A673 (cell line): Measurements from ENCODE around the gene CDK2AP2. TPM values are rescaled to one million over a fixed set of nuclear protein-coding genes. Genes with fewer than 3 reads are reported as not detected.
"Not testable (repeated sequence)": the region's sequence is repeated elsewhere in the genome, so short reads cannot be mapped to it uniquely, and the experiment has no call there.

Source experiments
- Bru-seq: library from RNA; stranded (reverse); fragments of 400-500 nt; gene quantifications from one replicate; lab custom pipeline; 2021; lab: Mats Ljungman, UMichigan
- BruChase-seq, 2 experiments: library from RNA; stranded (reverse); fragments of 400-500 nt; gene quantifications; one replicate each; lab custom pipeline; 2021; lab: Mats Ljungman, UMichigan
- BruUV-seq: library from RNA; stranded (reverse); fragments of 400-500 nt; replicated peaks from 2 replicates; lab custom pipeline; 2021; lab: Mats Ljungman, UMichigan
- CTCF ChIA-PET: fragments of 300-600 bp; sonication (Branson Sonifier 250); formaldehyde crosslinking; loops from one replicate; lab custom pipeline; 2022; ENCODE audit warnings: antibody characterized with exemption; lab: Charles Lee
- POLR2A ChIA-PET: fragments of 300-600 bp; sonication (Branson Sonifier 250); formaldehyde crosslinking; loops from one replicate; lab custom pipeline; 2022; ENCODE audit warnings: antibody characterized with exemption; ENCODE audit not compliant: low non-redundant PET; lab: Charles Lee
- DNase-seq: peaks from one replicate; pipeline ENCODE4 v3.0.0-alpha.2; 2015; ENCODE audit warnings: low spot score
- H3K27ac ChIP-seq: fragments of 200-600 bp; sonication (generic); 2 replicates; pipeline ENCODE4 v1.5.1; 2016; ENCODE audit warnings: mixed run types, low read depth, mild to moderate bottlenecking, mixed read lengths, antibody characterized with exemption, low read length; ENCODE audit not compliant: poor library complexity, severe bottlenecking
- H3K27me3 ChIP-seq: fragments of 200-600 bp; sonication (generic); replicated peaks from 2 replicates; pipeline ENCODE4 v1.6.1; 2017; ENCODE audit warnings: mixed run types, low read depth, mild to moderate bottlenecking, mixed read lengths, antibody characterized with exemption, low read length; ENCODE audit not compliant: insufficient read depth, poor library complexity
- H3K36me3 ChIP-seq: fragments of 200-600 bp; sonication (generic); 2 replicates; pipeline ENCODE4 v1.6.1; 2016; ENCODE audit warnings: mixed run types, mild to moderate bottlenecking, mixed read lengths, antibody characterized with exemption, low read length; ENCODE audit not compliant: insufficient read depth, poor library complexity, severe bottlenecking
- H3K4me1 ChIP-seq: fragments of 200-600 bp; sonication (generic); 2 replicates; pipeline ENCODE4 v1.6.1; 2017; ENCODE audit warnings: mixed run types, mild to moderate bottlenecking, mixed read lengths, antibody characterized with exemption, low read length; ENCODE audit not compliant: insufficient read depth, poor library complexity, severe bottlenecking
- H3K4me3 ChIP-seq: fragments of 200-600 bp; sonication (generic); 2 replicates; pipeline ENCODE4 v1.5.1; 2016; ENCODE audit warnings: low read depth, mixed run types, mild to moderate bottlenecking, mixed read lengths, low read length; ENCODE audit not compliant: poor library complexity, severe bottlenecking
- H3K9me3 ChIP-seq: fragments of 200-600 bp; sonication (generic); 2 replicates; pipeline ENCODE4 v1.6.1; 2016; ENCODE audit warnings: mixed run types, low read depth, mild to moderate bottlenecking, mixed read lengths, antibody characterized with exemption, low read length; ENCODE audit not compliant: poor library complexity, severe bottlenecking
- EZH2 ChIP-seq: fragments of 200-600 bp; sonication (generic); IDR thresholded peaks from 2 replicates; pipeline ENCODE4 v1.6.1; 2017; ENCODE audit warnings: borderline replicate concordance, low read depth, mild to moderate bottlenecking, mixed read lengths, antibody characterized with exemption, low read length; ENCODE audit not compliant: poor library complexity, severe bottlenecking
- intact Hi-C: fragments of 100-400 bp; cut with micrococcal nuclease; formaldehyde crosslinking; loops from one replicate; pipeline ENCODE4 v1.10.0; 2022; ENCODE audit not compliant: unreplicated experiment
- long read RNA-seq: library from polyadenylated mRNA; stranded (forward); transcript quantifications from one replicate; pipeline ENCODE4 v2.0.0, GENCODE V29; 2022
- total RNA-seq: library from RNA; stranded (reverse); gene quantifications from 2 replicates; pipeline ENCODE4 v1.2.3, GENCODE V29; 2021
- TF ChIP-seq, protein P1 (sequence below): fragments of 300-800, 200-600 bp; sonication (generic); conservative IDR thresholded peaks from 2 replicates; pipeline ENCODE4 v1.5.1; 2017; ENCODE audit warnings: low read depth, mild to moderate bottlenecking, antibody characterized with exemption, low read length, moderate library complexity, mixed read lengths

Gene CDK2AP2, protein sequence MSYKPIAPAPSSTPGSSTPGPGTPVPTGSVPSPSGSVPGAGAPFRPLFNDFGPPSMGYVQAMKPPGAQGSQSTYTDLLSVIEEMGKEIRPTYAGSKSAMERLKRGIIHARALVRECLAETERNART
- 48.1 and 51.3 TPM in 2 replicates for total RNA-seq
- Bru-seq, nascent RNA = percentile 63 among the genes with signal in this experiment
- percentile 66 among the genes with signal in this experiment for BruChase-seq, experiment 1, labeled RNA remaining after a 2-hour chase
- BruChase-seq, experiment 2, labeled RNA remaining after a 6-hour chase = percentile 79 among the genes with signal in this experiment
- long read RNA-seq, transcript CDK2AP2-201 (4 exons, 1,378 nt) = major isoform, 111 of 139 reads
- long read RNA-seq, transcript CDK2AP2-202 (3 exons, 1,692 nt) = minor isoform, 15 of 139 reads
- long read RNA-seq, partial matches to known transcripts = 0 of 139 reads
- long read RNA-seq, other reads (novel, unspliced or antisense) = 4 of 139 reads

DNA sequence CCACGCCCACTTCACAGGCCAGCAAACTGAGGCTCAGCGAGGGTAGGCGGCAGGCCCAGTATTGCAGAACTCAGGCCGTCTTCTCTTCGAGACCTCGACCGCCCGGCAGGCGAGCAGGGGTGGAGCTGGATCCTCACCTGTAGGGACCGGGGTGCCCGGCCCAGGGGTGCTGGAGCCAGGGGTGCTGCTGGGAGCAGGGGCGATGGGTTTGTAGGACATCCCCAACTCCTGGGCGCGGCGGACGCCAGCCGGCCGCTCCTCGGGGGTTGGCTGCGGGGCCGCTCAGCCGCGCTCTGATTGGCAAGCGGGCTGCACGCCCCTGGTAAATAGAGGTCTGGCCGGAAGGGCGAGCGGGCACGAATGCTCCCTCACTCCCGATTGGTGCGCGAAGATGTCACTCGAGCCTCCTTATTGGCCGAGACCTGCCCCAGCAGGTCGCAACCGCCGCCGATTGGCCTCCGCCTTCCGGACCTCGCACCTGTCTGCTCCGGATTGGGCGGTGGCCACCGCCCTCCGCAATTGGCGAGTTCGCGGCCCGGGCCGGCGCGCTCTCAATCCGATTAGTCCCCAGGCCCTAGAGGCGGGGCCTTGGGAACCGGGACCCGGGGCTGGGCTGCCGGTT, at the start of gene CDK2AP2:
CDK2AP2 (minus strand) TSS at position 299 of the 622 bp plus-strand sequence; CDS start at position 219, 80 bp downstream.
- intact Hi-C loops = loop anchor here (5.0 kb wide), 2 partner anchors 116 to 156 kb away; partner anchors contain the start of genes POLD4 and RAD9A
- CTCF ChIA-PET = interaction anchor here (0.6 kb wide), 1 partner anchor 106 kb away, joined by 4 read pairs; the partner anchor contains the start of gene PPP1CA

DNA sequence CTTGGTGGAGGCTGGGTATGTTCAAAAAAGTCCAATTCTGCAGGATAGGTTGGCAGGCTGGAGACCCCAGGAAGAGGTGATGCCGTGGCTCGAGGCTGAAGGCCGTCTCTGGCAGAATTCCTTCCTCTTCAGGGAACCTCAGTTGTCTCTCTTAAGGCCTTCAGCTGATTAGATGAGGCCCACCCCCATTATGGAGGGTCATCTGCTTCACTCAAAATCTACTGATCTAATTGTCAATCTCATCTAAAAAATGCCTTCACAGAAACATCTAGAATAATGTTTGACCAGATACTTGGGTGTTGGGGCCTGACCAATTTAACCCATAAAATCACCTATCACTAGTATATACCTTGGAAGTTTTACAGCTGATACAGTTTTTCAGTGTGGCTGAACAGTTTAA, 48.3 kb upstream of the CDK2AP2 start:
- intact Hi-C loops = no loop called here
- Histone ChIP-seq H3K4me3 (no peak overlapping the region), H3K9me3 (no peaks in the 10 kb centered on the region), H3K27me3 (no peaks in the 10 kb centered on the region), H3K27ac (no peak overlapping the region), H3K36me3 (no peaks in the 10 kb centered on the region), H3K4me1 (no peaks in the 10 kb centered on the region)
- TF ChIP-seq, protein P1, sequence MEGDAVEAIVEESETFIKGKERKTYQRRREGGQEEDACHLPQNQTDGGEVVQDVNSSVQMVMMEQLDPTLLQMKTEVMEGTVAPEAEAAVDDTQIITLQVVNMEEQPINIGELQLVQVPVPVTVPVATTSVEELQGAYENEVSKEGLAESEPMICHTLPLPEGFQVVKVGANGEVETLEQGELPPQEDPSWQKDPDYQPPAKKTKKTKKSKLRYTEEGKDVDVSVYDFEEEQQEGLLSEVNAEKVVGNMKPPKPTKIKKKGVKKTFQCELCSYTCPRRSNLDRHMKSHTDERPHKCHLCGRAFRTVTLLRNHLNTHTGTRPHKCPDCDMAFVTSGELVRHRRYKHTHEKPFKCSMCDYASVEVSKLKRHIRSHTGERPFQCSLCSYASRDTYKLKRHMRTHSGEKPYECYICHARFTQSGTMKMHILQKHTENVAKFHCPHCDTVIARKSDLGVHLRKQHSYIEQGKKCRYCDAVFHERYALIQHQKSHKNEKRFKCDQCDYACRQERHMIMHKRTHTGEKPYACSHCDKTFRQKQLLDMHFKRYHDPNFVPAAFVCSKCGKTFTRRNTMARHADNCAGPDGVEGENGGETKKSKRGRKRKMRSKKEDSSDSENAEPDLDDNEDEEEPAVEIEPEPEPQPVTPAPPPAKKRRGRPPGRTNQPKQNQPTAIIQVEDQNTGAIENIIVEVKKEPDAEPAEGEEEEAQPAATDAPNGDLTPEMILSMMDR = no peak
- TF ChIP-seq EZH2 = no peak
- POLR2A ChIA-PET = no interaction called here
- DNase-seq = no peak
- CTCF ChIA-PET = no interaction called here
- no TSS peak for BruUV-seq

More for the DNA sequence above, at the start of gene CDK2AP2:
- Histone ChIP-seq H3K4me1 (peaks cover 34% of the 10 kb centered on the region), H3K9me3 (no peaks in the 10 kb centered on the region), H3K4me3 (peak within 1 kb of the TSS; percentile 70), H3K36me3 (no peaks in the 10 kb centered on the region), H3K27ac (peak within 1 kb of the TSS; percentile 92), H3K27me3 (no peaks in the 10 kb centered on the region)
- POLR2A ChIA-PET = no interaction called here
- TF ChIP-seq EZH2 = no peak
- TF ChIP-seq, protein P1 = no peak
- peak; percentile 100 for DNase-seq
- BruUV-seq = no TSS peak

DNA sequence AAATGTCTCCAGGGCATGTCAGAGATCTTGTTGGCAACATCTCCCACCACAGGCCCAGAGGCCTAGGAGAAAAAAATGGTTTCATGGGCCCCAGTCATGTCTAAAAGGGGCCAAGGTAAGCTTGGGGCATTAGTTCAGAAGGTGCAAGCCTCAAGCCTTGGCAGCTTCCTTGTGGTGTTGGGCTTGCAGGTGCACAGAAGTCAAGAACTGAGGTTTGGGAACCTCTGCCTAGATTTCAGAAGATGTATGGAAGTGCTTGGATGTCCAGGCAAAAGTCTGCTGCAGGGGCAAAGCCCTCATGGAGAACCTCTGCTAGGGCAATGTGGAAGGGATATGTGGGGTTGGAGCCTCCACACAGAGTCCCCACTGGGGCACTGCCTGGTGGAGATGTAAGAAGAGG, 43.7 kb upstream of the CDK2AP2 start:
- H3K4me1 ChIP-seq, DNase-seq, H3K27ac ChIP-seq, CTCF ChIA-PET, H3K4me3 ChIP-seq, H3K36me3 ChIP-seq, H3K9me3 ChIP-seq, POLR2A ChIA-PET, H3K27me3 ChIP-seq, intact Hi-C loops, BruUV-seq: not testable (repeated sequence)
